ENCODE results near the gene ROR1.
A peak's percentile ranks its signal among the peaks of the same experiment; 100 is the strongest.

The ROR1 gene

GRCh38 chr1:63984930-63985290 is 211.1 kb downstream of the ROR1 start:
- Mint-ChIP-seq H3K27ac (no peak overlapping the region), H3K27me3 (ENCODE audit: low read depth) (peaks cover 6% of the 10 kb centered on the region), H3K36me3 (ENCODE audit: low read depth) (no peaks in the 10 kb centered on the region), H3K9me3 (no peaks in the 10 kb centered on the region), H3K4me3 (no peak overlapping the region), H3K4me1 (ENCODE audit: low read depth) (no peaks in the 10 kb centered on the region)
- DNase-seq (ENCODE audit: low spot score) = no peak

- Mint-ChIP-seq H3K4me3 (no peak overlapping the region), H3K4me1 (ENCODE audit: low read depth) (no peaks in the 10 kb centered on the region), H3K27me3 (ENCODE audit: low read depth) (peaks cover 6% of the 10 kb centered on the region), H3K9me3 (no peaks in the 10 kb centered on the region), H3K27ac (no peak overlapping the region), H3K36me3 (ENCODE audit: low read depth) (no peaks in the 10 kb centered on the region)
- DNase-seq (ENCODE audit: low spot score) = no peak
Measured at GRCh38 chr1:63987014-63987627, 213.3 kb downstream of the ROR1 start.

GRCh38 chr1:63987628-63988024 is 213.8 kb downstream of the ROR1 start:
- Mint-ChIP-seq H3K4me1 (ENCODE audit: low read depth) (no peaks in the 10 kb centered on the region), H3K27me3 (ENCODE audit: low read depth) (peaks cover 6% of the 10 kb centered on the region), H3K9me3 (no peaks in the 10 kb centered on the region), H3K4me3 (no peak overlapping the region), H3K27ac (no peak overlapping the region), H3K36me3 (ENCODE audit: low read depth) (no peaks in the 10 kb centered on the region)
- no peak for DNase-seq (ENCODE audit: low spot score)

- peaks cover 6% of the 10 kb centered on the region for H3K27me3 Mint-ChIP-seq (ENCODE audit: low read depth)
- no peak overlapping the region for H3K27ac Mint-ChIP-seq
- no peak for DNase-seq (ENCODE audit: low spot score)
- H3K36me3 Mint-ChIP-seq (ENCODE audit: low read depth) = no peaks in the 10 kb centered on the region
- no peak overlapping the region for H3K4me3 Mint-ChIP-seq
- no peaks in the 10 kb centered on the region for H3K9me3 Mint-ChIP-seq
- H3K4me1 Mint-ChIP-seq (ENCODE audit: low read depth) = no peaks in the 10 kb centered on the region
Measured at GRCh38 chr1:63988941-63989340, 215.1 kb downstream of the ROR1 start.

GRCh38 chr1:63991685-63992084 is 217.9 kb downstream of the ROR1 start:
- H3K4me1 Mint-ChIP-seq (ENCODE audit: low read depth) = no peaks in the 10 kb centered on the region
- H3K36me3 Mint-ChIP-seq (ENCODE audit: low read depth) = no peaks in the 10 kb centered on the region
- no peak for DNase-seq (ENCODE audit: low spot score)
- H3K4me3 Mint-ChIP-seq = no peak overlapping the region
- H3K27ac Mint-ChIP-seq = no peak overlapping the region
- H3K9me3 Mint-ChIP-seq = no peaks in the 10 kb centered on the region
- H3K27me3 Mint-ChIP-seq (ENCODE audit: low read depth) = peaks cover 3% of the 10 kb centered on the region

GRCh38 chr1:64000021-64000420 is 226.2 kb downstream of the ROR1 start:
- H3K4me3 Mint-ChIP-seq = no peak overlapping the region
- no peaks in the 10 kb centered on the region for H3K27me3 Mint-ChIP-seq (ENCODE audit: low read depth)
- no peaks in the 10 kb centered on the region for H3K4me1 Mint-ChIP-seq (ENCODE audit: low read depth)
- no peaks in the 10 kb centered on the region for H3K36me3 Mint-ChIP-seq (ENCODE audit: low read depth)
- H3K27ac Mint-ChIP-seq = no peak overlapping the region
- no peak for DNase-seq (ENCODE audit: low spot score)
- no peaks in the 10 kb centered on the region for H3K9me3 Mint-ChIP-seq

- H3K9me3 Mint-ChIP-seq = no peaks in the 10 kb centered on the region
- no peaks in the 10 kb centered on the region for H3K36me3 Mint-ChIP-seq (ENCODE audit: low read depth)
- no peak overlapping the region for H3K4me3 Mint-ChIP-seq
- H3K4me1 Mint-ChIP-seq (ENCODE audit: low read depth) = no peaks in the 10 kb centered on the region
- H3K27ac Mint-ChIP-seq = no peak overlapping the region
- no peaks in the 10 kb centered on the region for H3K27me3 Mint-ChIP-seq (ENCODE audit: low read depth)
- DNase-seq (ENCODE audit: low spot score) = no peak
Measured at GRCh38 chr1:64001038-64001437, 227.2 kb downstream of the ROR1 start.

GRCh38 chr1:64004451-64005025 is 230.7 kb downstream of the ROR1 start:
- Mint-ChIP-seq H3K27ac (no peak overlapping the region), H3K4me3 (no peak overlapping the region), H3K27me3 (ENCODE audit: low read depth) (no peaks in the 10 kb centered on the region), H3K4me1 (ENCODE audit: low read depth) (peaks cover 4% of the 10 kb centered on the region), H3K9me3 (no peaks in the 10 kb centered on the region), H3K36me3 (ENCODE audit: low read depth) (no peaks in the 10 kb centered on the region)
- DNase-seq (ENCODE audit: low spot score) = no peak

- Mint-ChIP-seq H3K4me1 (ENCODE audit: low read depth) (peaks cover 4% of the 10 kb centered on the region), H3K27me3 (ENCODE audit: low read depth) (no peaks in the 10 kb centered on the region), H3K27ac (no peak overlapping the region), H3K9me3 (no peaks in the 10 kb centered on the region), H3K4me3 (no peak overlapping the region), H3K36me3 (ENCODE audit: low read depth) (no peaks in the 10 kb centered on the region)
- DNase-seq (ENCODE audit: low spot score) = no peak
Measured at GRCh38 chr1:64005801-64006200, 232.0 kb downstream of the ROR1 start.

GRCh38 chr1:64006276-64007051 is 232.6 kb downstream of the ROR1 start:
- peaks cover 4% of the 10 kb centered on the region for H3K4me1 Mint-ChIP-seq (ENCODE audit: low read depth)
- no peak overlapping the region for H3K4me3 Mint-ChIP-seq
- H3K36me3 Mint-ChIP-seq (ENCODE audit: low read depth) = no peaks in the 10 kb centered on the region
- peak; percentile 5 for DNase-seq (ENCODE audit: low spot score)
- no peak overlapping the region for H3K27ac Mint-ChIP-seq
- no peaks in the 10 kb centered on the region for H3K27me3 Mint-ChIP-seq (ENCODE audit: low read depth)
- H3K9me3 Mint-ChIP-seq = no peaks in the 10 kb centered on the region

- DNase-seq (ENCODE audit: low spot score) = no peak
- no peak overlapping the region for H3K4me3 Mint-ChIP-seq
- H3K27me3 Mint-ChIP-seq (ENCODE audit: low read depth) = no peaks in the 10 kb centered on the region
- no peaks in the 10 kb centered on the region for H3K9me3 Mint-ChIP-seq
- no peaks in the 10 kb centered on the region for H3K36me3 Mint-ChIP-seq (ENCODE audit: low read depth)
- peaks cover 4% of the 10 kb centered on the region for H3K4me1 Mint-ChIP-seq (ENCODE audit: low read depth)
- no peak overlapping the region for H3K27ac Mint-ChIP-seq
Measured at GRCh38 chr1:64010316-64010715, 236.5 kb downstream of the ROR1 start.

- no peaks in the 10 kb centered on the region for H3K36me3 Mint-ChIP-seq (ENCODE audit: low read depth)
- no peak overlapping the region for H3K4me3 Mint-ChIP-seq
- no peaks in the 10 kb centered on the region for H3K27me3 Mint-ChIP-seq (ENCODE audit: low read depth)
- no peak overlapping the region for H3K27ac Mint-ChIP-seq
- DNase-seq (ENCODE audit: low spot score) = no peak
- peaks cover 3% of the 10 kb centered on the region for H3K4me1 Mint-ChIP-seq (ENCODE audit: low read depth)
- no peaks in the 10 kb centered on the region for H3K9me3 Mint-ChIP-seq
Measured at GRCh38 chr1:64013395-64013794, 239.6 kb downstream of the ROR1 start.

- Mint-ChIP-seq H3K27ac (peak overlapping the region; percentile 1), H3K4me1 (ENCODE audit: low read depth) (peaks cover 8% of the 10 kb centered on the region), H3K9me3 (no peaks in the 10 kb centered on the region), H3K36me3 (ENCODE audit: low read depth) (no peaks in the 10 kb centered on the region), H3K27me3 (ENCODE audit: low read depth) (no peaks in the 10 kb centered on the region), H3K4me3 (peak overlapping the region; percentile 16)
- DNase-seq (ENCODE audit: low spot score) = no peak
Measured at GRCh38 chr1:64019818-64020217, 246.0 kb downstream of the ROR1 start.

GRCh38 chr1:64021066-64021465 is 247.2 kb downstream of the ROR1 start:
- H3K36me3 Mint-ChIP-seq (ENCODE audit: low read depth) = no peaks in the 10 kb centered on the region
- H3K4me3 Mint-ChIP-seq = no peak overlapping the region
- no peak for DNase-seq (ENCODE audit: low spot score)
- H3K27ac Mint-ChIP-seq = no peak overlapping the region
- no peaks in the 10 kb centered on the region for H3K9me3 Mint-ChIP-seq
- peaks cover 8% of the 10 kb centered on the region for H3K4me1 Mint-ChIP-seq (ENCODE audit: low read depth)
- H3K27me3 Mint-ChIP-seq (ENCODE audit: low read depth) = no peaks in the 10 kb centered on the region

Data from T-helper 2 cell treated with Interferon-gamma antibody and Interleukin-4, amounts not matched to agents 5 μg/mL and 100 μg/mL, for 36 hours (primary cell).